Renal cortex interstitium (tissue), 11 donors: ENCODE data around the gene KAZN. TPM values are rescaled to one million over a fixed set of nuclear protein-coding genes. Genes with fewer than 3 reads are reported as not detected.

Experiments
- DNase-seq, 11 donors: peaks; one replicate each; pipeline ENCODE4 v3.0.0-alpha.2; 2013; ENCODE audit warnings: low read depth in 9 of 11, low spot score in 4 of 11; ENCODE audit errors: extremely low read depth in 1 of 11
- polyA plus RNA-seq, 3 donors: library from polyadenylated mRNA; unstranded; fragments of 120-200 nt; gene quantifications; one replicate each; pipeline ENCODE4 v1.2.1, GENCODE V29; 2013; ENCODE audit not compliant: insufficient read length in 3 of 3

The KAZN gene
- polyA plus RNA-seq, 3 donors, result 32.3 to 43.3 (median 34.6) TPM

DNA sequence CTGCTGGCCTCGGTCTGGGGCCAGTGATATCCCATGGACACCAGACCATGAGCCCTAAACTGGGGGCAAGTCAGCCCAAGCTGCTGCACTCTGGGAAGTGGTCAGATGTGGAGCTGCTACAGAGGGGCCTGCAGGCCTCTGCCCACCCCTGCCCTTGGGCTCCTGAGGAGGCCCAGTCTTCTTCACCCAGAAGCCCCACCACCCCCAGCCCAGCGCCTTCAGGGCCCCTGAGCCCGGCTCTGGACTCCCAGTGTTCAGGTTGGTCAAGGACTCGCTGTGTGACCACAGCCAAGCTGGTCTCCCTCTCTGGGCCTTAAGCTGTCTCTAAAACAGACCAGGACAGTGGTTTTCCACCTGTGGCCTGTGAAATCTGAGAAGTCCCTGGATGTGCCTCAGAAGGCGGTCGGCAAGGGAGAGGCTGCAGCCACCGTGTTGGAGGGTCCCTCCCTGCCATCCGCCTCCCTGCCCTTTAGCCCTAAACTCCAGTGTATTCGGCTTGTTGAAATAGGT, 475.4 kb downstream of the KAZN start:
- no peak for DNase-seq

DNA sequence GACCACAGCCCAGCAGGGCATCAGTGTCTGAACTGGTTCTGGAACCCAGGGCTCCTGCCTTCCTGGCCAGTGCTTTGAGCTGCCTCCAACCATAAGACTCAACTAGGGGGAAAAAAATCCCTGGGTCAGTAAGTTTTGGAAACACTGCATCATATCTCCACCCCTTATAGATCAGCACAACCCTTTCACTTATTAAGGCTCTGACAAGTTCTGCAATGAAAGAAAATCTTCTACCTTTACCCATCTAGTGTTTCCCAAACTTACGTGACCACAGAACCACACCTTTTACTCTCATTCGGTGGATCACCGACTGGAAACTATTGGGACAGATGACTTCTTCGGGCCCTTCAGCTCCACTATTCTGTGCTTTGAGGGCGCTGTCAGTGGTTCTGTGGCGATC, 476.7 kb downstream of the KAZN start:
- no peak for DNase-seq

DNA sequence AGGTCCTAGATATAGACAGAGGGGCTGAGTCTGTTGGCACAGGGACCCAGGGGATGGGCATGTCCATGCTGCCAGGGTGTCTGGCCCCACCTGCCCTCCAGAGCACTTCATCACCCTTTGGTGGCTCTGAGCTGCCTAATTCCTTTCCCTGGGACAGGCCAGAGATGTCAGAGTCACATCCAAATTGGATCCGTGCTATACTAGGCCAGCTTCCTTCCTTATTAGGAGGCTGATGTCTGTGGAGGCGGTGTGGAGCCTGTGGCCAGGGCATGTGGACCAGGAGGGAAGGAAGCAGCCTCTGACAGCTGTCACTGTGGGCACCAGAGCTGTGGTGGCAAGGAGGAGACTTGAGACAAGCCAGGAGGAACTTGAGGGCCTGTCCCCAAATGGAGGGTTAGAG, 477.3 kb downstream of the KAZN start:
- no peak for DNase-seq

DNA sequence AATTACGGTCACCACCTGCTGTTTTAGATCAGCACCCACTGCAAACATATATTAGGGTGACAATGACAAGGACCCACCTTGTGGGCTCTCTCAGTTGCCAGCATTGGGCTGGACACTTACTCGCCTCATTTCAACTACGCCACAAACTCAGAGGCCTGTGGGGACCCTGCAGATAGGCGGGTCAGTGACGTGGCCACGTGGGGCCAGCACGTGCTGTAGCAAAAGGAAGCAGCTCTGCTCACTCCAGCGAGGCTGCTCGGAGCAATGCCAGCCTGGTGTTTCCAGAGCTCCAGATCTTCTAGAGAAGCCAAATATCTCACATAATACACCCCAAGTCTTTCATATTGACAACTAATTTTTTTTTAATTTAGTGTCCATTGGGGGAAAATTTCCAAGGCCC, 478.3 kb downstream of the KAZN start:
- no peak for DNase-seq

DNA sequence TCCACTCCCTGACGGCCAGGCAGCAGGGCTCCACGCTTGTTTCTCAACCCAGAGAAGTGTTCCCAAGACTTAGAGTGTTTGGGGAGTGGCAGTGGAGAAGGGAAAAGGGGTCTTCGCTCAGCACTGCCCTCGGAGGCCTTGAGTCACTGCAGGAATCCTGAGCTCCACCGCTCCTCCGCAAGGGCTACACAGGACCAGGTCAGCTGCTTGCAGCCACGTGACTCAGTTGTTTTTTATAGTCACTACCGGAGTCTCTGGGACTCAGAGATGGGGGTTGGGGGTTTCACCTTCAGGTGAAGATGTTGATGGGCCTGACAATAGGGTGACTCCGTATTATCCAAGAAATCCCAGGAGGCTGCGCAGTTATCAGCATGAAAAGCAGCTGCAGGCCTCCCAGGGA, 478.9 kb downstream of the KAZN start:
- no peak for DNase-seq

DNA sequence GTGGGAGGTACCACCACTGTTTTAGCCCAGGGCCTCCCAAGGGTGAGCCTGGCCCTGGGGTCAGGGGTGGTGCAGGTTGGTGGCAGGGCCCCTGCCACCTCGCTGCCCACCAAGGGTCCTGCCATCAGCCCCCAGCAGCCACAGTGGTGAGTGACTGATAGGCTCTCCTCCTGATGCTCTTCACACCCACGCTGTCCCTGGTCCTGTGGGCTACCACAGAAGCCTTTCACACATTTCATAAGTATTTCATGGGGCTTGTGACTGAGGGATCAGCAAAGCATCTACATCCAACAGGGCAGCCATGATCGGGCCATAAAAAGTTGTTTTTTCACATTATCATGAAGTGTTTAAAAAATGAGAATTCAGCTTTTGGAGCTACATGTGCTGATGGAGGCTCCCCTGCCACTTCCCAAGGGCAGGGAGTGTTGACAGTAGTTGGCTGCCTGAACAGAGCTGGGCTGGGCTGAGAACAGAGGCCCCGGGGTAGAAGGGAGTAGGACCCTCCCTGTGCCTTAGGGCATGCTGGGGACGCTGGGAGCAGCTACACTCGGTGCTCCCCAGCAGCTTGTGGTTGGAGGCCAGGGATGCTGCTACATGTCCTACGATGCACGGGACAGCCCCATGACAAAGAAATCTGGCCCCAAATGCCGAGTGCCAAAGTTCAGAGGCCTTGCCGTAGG, 482.0 kb downstream of the KAZN start:
- DNase-seq, result no peak

DNA sequence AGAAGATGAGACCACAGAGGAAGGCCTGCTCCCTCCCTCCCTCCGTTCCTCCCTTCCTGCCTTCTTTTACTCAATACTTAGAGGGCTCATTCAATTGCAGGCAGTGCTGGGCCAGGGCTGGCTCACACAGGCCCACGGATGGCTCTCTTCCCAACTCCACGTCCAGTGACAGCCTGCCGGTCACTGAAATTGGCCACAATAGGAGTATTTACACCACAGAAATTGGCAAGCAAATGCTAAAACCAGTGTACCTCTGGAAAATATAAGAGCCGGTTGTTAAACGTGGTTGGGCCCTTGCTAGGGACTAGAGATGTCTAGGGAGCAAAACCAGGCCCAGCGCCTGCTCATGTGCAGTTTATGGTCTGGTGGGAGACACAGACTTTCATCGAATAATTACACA, 482.6 kb downstream of the KAZN start:
- no peak for DNase-seq

DNA sequence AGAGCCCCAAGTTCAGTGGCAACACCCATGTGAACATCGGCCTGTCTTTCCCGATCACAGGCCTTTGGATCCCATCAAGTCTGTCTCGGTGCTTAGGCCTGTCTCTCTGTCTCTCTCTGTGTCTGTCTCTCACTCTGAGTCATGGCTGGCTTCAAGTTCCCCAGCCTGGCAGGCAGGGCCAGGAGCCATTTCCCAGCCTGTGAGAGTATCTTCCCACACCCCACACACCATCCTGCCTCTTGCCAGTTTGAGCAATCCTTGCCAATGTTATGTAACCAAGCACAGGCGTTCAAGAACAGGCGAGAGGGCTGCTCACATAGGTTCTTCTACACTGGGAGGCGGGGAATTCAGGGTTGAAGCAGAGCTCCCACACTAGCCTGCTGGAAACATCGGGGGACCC, 485.1 kb downstream of the KAZN start:
- no peak for DNase-seq

DNA sequence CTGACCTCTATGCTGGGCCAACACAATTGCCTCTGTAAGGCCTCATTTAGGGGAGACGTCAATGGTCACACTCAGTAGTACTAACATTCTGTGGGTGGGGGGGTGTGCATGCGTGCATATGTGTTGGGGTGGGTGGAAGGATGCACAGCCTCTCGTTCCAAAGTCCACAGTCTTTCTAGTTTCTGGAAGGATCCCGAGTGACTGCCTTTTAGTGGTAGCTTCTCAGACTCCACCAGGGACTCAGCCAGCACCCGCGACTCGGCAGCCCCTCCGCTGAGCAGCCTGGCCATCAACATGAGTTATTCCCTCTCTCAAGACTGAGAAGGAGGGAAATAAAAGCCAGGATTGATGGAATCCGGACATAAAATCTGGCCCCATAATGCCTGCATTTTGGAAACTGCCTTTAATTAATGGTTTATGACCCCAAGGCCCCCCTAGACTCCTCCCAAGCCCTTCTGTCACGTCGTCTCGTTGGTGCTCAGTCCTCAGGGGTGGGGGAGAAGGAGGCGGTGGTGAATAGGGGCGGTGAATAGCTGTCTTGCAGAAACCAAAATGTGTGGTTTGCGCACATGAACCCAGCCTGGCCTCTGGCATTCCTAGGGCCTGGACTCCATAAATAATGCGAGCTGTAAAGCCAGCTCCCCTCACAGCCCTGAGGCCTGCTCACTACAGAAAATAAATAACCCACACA, 489.9 kb downstream of the KAZN start:
- DNase-seq, result peak; percentile 81 to 95 (median 90)

DNA sequence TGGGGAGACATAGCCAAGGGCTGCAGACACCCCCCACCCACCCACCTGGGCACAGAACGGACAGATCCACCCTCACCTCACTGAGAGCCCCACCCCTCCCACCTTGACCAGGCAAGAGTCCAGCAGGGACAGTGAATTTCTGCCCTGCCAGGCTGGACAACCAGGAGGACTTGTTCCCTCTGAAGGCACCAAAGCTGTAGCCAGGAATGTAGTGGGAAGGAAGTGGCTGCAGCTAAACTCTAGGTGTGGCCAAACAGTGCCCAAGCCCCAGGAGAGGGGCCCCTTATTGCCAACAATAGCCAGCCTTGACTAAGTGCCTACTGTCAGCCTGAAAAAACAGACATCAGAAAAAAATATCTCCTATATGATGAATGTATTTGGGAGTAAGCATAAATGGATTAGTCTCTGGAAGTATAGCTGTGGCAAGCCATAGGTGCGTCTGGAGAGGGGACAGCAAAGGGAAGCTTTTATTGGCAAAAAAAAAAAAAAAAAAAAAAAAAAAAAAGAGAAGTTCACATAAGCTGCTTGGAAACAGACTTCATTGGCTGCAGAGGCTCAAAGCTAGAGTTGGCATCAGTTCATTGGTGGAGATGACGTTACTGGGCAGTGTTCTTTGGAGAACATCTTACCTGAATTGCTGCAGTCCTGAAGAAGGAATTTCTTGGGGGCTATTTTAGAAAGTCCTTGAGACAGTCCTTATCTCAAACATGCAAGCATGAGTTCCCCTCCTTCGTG, 490.9 kb downstream of the KAZN start:
- DNase-seq, result no peak

DNA sequence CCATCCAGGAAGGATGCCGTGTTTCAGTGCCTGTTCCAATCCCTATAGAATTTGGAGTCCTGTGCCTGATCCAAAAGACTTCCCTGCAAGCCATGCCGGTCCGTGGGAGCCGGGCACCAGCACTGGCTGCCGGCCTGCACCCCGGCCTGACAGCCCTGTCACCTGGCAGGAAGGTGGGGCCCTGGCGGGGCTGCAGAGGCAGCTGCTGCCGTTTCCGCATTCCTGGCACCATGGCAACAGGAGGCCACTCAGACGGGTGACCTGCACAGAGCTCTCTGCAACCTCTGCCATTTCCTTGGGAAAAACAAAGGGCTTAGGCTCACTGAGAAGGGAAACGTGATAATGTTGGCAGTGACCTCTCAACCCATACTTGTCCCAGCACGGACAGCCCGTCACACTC, 491.9 kb downstream of the KAZN start:
- peak in 10 of 11 donors; percentile 39 to 83 (median 70) for DNase-seq

DNA sequence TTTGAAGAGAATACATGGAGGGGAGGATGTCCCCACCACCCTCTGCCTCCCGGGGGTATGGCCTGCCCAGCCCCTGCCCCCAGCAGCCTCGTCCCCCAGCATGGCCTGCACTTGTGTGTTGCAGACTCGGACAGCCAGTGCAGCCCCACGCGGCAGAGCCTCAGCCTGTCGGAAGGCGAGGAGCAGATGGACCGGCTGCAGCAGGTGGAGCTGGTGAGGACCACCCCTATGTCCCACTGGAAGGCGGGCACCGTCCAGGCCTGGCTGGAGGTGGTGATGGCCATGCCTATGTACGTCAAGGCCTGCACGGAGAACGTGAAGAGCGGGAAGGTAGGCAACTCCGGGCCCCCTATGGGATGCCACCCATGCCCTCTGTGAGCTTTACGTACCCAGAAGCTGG, 495.6 kb downstream of the KAZN start:
- no peak for DNase-seq

DNA sequence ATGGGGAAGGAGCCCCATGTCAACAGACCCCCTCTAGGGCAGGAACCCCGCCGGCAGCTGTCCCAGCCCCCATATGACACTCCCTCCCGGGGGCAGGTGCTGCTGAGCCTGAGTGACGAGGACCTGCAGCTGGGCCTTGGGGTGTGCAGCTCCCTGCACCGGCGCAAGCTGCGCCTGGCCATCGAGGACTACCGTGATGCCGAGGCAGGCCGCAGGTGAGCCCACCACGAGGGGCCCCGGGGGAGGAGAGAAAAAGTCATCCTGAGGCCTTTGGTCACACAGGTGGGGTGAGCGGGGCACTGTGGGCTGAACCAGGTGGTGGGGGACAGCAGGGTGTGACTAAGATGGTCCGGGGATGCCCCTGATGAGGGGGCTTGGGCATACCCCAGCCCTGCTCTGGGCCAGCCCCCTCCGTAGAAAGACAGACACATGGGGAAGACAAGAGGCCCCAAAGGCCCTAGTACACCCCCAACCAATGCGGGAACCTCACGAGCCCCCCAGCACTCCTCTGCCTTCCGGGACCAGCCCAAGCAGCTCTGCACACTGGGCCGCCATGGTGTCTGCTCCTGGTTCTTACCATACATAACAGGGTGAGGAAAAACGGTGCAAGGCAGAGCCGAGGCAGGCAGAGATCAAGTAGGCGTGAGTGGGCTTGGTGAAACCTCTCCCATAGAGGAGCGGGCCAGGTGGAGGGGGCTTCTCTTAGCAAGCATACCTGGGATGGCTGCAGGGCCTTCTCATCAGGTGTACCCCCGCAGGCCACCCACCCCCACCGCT, 496.4 kb downstream of the KAZN start:
- DNase-seq, result no peak

DNA sequence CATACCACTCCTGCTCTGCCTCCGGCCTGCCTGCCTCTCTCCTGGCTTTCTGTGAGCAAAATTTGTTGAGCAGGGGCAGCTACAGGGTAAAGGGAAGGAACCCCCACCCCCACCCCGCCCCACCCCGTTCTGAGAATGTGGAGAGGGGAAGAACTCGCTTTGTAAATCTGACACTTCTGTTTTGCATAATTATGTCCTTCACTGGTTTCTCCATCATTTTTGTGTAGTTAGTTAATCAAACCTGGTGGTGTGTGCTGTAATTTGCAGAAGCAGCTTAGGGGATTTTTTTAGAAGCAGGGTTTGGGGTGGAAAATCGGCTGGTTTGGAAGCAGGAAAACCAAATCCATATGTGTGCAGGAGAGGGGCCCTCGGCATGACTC, 497.0 kb downstream of the KAZN start:
- no peak for DNase-seq

DNA sequence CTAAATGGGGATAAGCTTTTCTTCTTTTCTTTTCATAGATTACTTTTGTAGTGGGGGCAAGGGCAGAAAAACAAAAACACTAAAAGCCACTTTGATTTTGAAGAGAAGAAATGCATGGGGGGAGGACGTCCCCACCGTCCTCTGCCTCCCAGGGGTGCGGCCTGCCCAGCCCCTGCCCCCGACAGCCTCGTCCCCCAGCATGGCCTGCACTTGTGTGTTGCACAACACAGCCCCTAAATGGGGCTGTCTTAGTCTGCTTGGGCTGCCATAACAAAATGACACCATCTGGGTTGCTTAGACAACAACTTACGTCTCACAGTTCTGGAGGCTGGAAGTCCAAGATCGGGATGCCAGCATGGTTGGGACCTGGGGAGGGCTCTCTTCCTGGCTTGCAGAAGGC, 497.8 kb downstream of the KAZN start:
- DNase-seq, result no peak

DNA sequence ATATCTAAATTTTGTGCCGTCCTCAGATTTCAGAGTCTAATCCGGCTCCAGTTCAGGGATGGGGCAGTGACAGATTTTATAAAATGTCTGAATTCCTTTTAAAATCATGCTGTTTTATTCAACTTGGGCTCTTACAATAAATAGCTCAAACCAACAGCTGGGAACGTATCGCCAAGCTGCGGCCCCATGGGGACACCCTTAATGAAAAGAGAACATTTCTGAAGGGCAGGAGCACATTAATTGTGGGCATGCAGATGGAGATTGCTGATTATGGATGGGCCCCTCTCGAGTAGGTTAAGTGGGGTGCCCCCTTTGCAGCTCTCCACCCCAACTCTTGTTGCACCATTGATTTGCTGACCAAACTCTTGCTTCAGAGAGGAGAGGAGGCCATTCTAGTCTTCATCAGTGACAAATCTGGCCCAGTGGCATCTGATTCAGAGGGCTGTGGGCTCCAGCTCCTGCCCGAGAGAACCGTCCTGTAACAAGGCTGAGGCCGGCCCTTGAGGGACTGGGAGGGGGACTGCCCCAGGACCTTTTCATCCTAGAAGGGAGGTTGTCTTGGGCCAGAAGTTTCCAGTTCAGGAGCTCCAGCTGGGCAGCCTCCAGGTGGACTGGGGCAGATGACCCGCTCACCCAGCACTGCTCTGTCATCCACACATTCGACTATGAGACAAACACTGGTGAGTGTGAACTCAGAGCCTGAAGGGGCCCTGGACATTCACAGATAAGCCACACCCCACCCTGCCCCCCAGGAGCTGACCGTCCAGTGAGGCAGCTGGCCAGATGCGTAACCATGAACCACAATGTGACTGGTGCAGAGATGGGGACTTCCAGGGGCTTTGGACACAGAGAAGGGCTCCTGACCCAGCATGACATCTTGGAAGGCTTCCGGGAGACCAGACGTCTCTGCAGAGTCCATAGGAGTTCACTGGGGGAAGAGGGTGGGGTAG, 500.0 kb downstream of the KAZN start:
- no peak for DNase-seq

DNA sequence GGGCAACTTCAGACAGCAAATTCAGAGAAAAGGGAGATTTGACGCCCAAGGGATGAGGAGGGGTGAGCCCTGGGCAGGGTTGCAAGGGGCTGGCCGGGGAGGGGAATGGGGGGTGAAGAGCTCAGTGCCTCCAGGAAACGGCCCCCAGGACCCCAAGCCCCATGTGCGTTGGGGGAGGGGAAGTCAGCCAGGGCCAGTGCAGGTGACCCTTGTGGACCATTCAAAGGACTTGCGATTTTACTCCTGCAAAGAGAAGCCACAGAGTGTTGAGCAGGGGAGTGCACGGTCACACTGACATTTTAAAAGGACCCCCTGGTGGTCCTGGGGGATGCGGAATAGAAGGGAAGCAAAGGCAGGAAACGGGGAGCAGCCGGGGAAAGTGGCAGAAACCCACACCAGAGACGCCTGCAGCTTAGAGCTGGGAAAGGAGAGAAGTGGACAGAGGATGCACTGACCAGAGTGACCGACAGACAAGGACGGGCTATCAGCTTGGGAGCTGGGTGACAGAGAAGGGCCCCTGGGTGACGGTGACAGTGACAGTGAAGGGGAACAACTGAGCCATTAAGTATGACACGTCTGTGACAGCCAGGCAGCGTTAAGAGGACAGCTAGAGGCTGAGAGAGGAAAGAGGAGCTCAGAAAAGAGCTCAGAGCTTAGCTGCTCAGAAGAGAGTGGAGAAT, 501.1 kb downstream of the KAZN start:
- no peak for DNase-seq
